ENCODE data around the gene DEGS2. TPM values are rescaled to one million over a fixed set of nuclear protein-coding genes. Genes with fewer than 3 reads are reported as not detected.

The DEGS2 gene
- total and polyA plus RNA-seq, 12 donors = 0.04 to 0.20 (median 0.10) TPM; not detected in 7

DNA sequence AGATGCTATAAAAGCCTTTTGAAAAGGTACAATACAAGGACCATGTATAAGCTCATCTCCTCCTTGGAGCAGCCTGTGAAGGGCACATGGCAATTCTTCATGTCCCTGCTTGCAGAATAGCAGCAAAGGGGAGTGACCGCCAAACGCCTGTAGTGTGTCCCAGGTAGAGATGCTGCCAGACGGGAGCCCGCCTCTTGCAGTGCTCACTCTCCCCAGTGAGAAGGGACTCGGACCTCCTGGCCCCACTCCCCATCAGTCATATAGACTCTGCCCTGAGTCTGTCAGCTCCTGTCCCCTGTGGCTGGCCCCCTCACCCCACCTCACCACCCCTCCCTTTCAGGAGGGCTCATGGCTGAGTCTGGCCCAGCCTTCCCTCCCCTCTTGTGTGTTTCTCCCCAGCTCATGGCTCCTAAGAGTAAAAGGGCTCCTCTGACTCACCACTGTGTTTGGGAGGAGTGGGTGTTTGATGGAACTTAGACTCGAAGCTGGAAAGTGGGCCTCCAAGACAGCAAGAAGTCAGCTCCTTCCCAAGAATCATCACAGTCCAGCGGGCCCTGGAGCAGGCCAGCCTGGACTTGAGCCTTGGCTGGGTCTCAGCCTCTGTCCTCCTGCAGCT is 40.9 kb downstream of the DEGS2 start:
- Histone ChIP-seq H3K4me1 (peaks cover 0 to 7% (median 0%) of the 10 kb centered on the region in 9 donors), H3K27me3 (no peaks in the 10 kb centered on the region), H3K9me3 (no peaks in the 10 kb centered on the region), H3K4me3 (no peak overlapping the region), H3K36me3 (peaks cover 0 to 59% (median 0%) of the 10 kb centered on the region in 9 donors), H3K27ac (no peak overlapping the region)
- intact Hi-C loops (cut with DNase I) = no loop called here
- no peak for DNase-seq
- no peak for ATAC-seq
- WGBS, 2 donors = 90 to 92% methylated on average over 7 of the region's 7 CpGs
- TF ChIP-seq, protein P1, sequence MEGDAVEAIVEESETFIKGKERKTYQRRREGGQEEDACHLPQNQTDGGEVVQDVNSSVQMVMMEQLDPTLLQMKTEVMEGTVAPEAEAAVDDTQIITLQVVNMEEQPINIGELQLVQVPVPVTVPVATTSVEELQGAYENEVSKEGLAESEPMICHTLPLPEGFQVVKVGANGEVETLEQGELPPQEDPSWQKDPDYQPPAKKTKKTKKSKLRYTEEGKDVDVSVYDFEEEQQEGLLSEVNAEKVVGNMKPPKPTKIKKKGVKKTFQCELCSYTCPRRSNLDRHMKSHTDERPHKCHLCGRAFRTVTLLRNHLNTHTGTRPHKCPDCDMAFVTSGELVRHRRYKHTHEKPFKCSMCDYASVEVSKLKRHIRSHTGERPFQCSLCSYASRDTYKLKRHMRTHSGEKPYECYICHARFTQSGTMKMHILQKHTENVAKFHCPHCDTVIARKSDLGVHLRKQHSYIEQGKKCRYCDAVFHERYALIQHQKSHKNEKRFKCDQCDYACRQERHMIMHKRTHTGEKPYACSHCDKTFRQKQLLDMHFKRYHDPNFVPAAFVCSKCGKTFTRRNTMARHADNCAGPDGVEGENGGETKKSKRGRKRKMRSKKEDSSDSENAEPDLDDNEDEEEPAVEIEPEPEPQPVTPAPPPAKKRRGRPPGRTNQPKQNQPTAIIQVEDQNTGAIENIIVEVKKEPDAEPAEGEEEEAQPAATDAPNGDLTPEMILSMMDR (IDR thresholded peaks at IDR 0.05) = no peak

DNA sequence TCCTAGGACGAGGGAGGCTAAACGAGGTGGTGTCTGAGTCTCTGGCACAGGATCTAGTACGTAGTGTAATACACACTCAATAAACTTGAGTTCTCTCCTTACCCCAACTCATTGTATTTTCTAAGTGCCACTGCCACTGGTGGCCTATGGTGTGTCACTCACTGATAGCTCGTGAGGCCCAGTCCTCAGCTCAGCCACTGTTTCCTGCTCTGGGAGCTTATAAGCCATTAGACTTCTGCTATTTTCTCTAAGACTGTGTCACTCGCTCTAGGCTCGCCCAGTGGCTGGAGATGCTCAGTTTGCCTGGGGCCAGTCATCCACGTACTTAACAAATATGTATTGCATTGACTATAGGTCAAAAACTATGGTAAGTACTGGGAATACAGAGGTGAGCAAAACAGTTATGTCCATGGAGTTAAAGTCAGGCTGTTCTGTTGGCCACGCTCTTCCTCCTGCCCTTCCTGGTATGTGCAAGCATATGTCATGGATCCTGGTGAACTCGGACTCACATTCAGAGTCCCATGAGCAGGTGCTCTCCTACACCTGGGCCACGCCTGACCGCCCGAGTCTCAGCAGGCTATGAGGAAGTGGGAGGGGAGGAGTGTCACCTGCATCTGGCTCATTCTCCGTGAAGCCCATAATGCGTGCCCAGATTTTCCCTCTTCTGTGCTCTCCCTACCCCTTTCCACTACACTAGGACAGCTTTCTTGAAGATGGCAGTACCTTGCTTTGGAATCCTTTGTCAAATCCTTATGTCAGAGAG is 41.6 kb downstream of the DEGS2 start:
- no peaks in the 10 kb centered on the region for H3K27me3 ChIP-seq
- no peak overlapping the region for H3K27ac ChIP-seq
- WGBS, 2 donors = 96 to 97% methylated on average over 14 of the region's 14 CpGs
- intact Hi-C loops (cut with DNase I) = no loop called here
- TF ChIP-seq, protein P1 (IDR thresholded peaks at IDR 0.05) = no peak
- DNase-seq = no peak
- H3K36me3 ChIP-seq = peaks cover 0 to 54% (median 0%) of the 10 kb centered on the region in 9 donors
- peaks cover 0 to 4% (median 0%) of the 10 kb centered on the region in 9 donors for H3K4me1 ChIP-seq
- ATAC-seq = no peak
- no peaks in the 10 kb centered on the region for H3K9me3 ChIP-seq
- no peak overlapping the region for H3K4me3 ChIP-seq

DNA sequence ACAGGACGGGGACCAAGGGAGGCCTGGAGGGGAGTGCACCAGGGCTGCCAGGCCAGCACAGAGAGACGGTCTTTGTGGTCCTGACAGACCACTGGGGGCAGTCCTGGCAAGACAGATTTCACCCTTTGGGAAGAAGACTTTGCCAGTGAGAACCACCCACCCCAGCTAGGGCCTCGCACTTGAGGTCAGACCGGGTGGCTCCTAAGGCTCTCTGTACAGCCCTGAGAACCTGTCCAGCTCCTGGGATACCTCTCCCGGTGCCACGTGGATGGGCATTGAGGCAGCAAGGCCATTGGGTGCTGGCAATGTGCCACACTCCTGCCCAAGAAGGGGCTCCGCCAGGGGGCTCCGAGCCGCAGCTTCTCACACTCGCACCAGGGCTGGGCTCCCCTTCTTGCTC is 42.4 kb downstream of the DEGS2 start:
- intact Hi-C loops (cut with DNase I) = no loop called here
- Histone ChIP-seq H3K9me3 (no peaks in the 10 kb centered on the region), H3K27me3 (no peaks in the 10 kb centered on the region), H3K36me3 (peaks cover 0 to 55% (median 0%) of the 10 kb centered on the region in 9 donors), H3K4me1 (peaks cover 0 to 6% (median 0%) of the 10 kb centered on the region in 9 donors), H3K27ac (no peak overlapping the region), H3K4me3 (no peak overlapping the region)
- DNase-seq (no peak), ATAC-seq (peak in 1 of 8 donors; percentile 32)
- WGBS, 2 donors = 92 to 96% methylated on average over 10 of the region's 10 CpGs
- TF ChIP-seq, protein P1 (IDR thresholded peaks at IDR 0.05) = no peak

DNA sequence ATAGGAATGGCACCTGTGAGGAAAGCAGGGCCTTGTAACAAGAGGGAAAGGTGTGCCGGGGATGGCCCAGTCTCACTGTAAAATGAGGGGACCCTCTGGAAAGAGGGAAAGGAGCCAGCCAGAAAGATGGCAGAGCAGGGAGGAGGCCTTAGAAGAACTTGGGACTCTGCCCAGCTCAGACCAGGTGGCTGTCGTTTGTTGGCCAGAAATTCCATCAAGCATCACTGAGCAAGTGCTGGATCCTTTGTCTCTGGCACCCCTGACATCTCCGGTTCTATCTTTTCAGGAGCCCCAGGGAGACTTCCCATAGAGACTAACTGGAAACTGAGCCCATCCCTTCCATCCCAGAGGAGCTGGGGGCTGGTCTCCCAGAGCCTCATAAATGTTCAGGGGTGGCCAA is 43.3 kb downstream of the DEGS2 start:
- no peaks in the 10 kb centered on the region for H3K27me3 ChIP-seq
- H3K36me3 ChIP-seq = peaks cover 0 to 56% (median 0%) of the 10 kb centered on the region in 9 donors
- H3K9me3 ChIP-seq = no peaks in the 10 kb centered on the region
- TF ChIP-seq, protein P1 (IDR thresholded peaks at IDR 0.05) = no peak
- no peak for ATAC-seq
- no peak for DNase-seq
- H3K4me1 ChIP-seq = peaks cover 0 to 10% (median 0%) of the 10 kb centered on the region in 9 donors
- no peak overlapping the region for H3K27ac ChIP-seq
- intact Hi-C loops (cut with DNase I) = no loop called here
- WGBS, 2 donors = 71 to 72% methylated on average over 3 of the region's 3 CpGs
- no peak overlapping the region for H3K4me3 ChIP-seq
